B cell (primary cell): ENCODE measurements around the gene ICOSLG. TPM values are rescaled to one million over a fixed set of nuclear protein-coding genes. Genes with fewer than 3 reads are reported as not detected.

Experiments
- ATAC-seq: fragments of 200-7000 bp; cut with Tn5 transposase; one replicate; pipeline ENCODE4 v1.10.0; 2021; ENCODE audit warnings: low read depth, mild to moderate bottlenecking, moderate number of reproducible peaks, moderate library complexity
- CTCF ChIA-PET: fragments of 350-600 bp; sonication (Branson Sonifier 250); formaldehyde crosslinking; loops from one replicate; lab custom pipeline; 2021; ENCODE audit warnings: antibody characterized with exemption, inconsistent platforms; lab: Charles Lee
- POLR2A ChIA-PET: fragments of 350-600 bp; sonication (Branson Sonifier 250); formaldehyde crosslinking; loops from one replicate; lab custom pipeline; 2021; ENCODE audit warnings: antibody characterized with exemption; lab: Charles Lee
- DNase-seq: peaks from one replicate; pipeline ENCODE4 v3.0.0; 2013
- H2AFZ ChIP-seq: 2 replicates; pipeline ENCODE4 v1.6.1; 2012; ENCODE audit warnings: mild to moderate bottlenecking, low read depth, low read length; ENCODE audit not compliant: insufficient read depth, poor library complexity, severe bottlenecking
- H3K27ac ChIP-seq, 2 donors: 1 replicate in 1 of 2; 2 replicates in 1 of 2; pipeline ENCODE4 v1.5.1; 2012 to 2013; ENCODE audit warnings: low read length in 2 of 2, mild to moderate bottlenecking in 2 of 2, moderate library complexity in 1 of 2
- H3K27me3 ChIP-seq, 4 experiments: fragments of 200-600 bp in 1 of 4; sonication (generic) in 1 of 4; replicated peaks in 1 of 4; 1 replicate in 2 of 4; 2 replicates in 2 of 4; pipeline versions ENCODE4 v1.6.1 to v1.7.0; 2013 to 2016; ENCODE audit warnings: low read length in 3 of 4, mild to moderate bottlenecking in 2 of 4, mixed read lengths in 1 of 4, moderate library complexity in 1 of 4; ENCODE audit not compliant: insufficient read depth in 4 of 4, control insufficient read depth in 3 of 4; ENCODE audit errors: control extremely low read depth in 1 of 4
- H3K36me3 ChIP-seq, 2 experiments: replicated peaks in 1 of 2; 1 replicate in 1 of 2; 2 replicates in 1 of 2; pipeline versions ENCODE4 v1.6.1 to v1.7.1; 2013; ENCODE audit warnings: low read length in 1 of 2; ENCODE audit not compliant: insufficient read depth in 2 of 2, control insufficient read depth in 1 of 2; ENCODE audit errors: control extremely low read depth in 1 of 2, extremely low read depth in 1 of 2
- H3K4me1 ChIP-seq, 2 donors: fragments of 200-600 bp in 1 of 2; sonication (generic) in 1 of 2; 1 replicate in 1 of 2; 2 replicates in 1 of 2; pipeline versions ENCODE4 v1.5.1 to v1.6.1; 2013 to 2017; ENCODE audit warnings: low read length in 2 of 2; ENCODE audit not compliant: control insufficient read depth in 2 of 2, insufficient read depth in 2 of 2
- H3K4me2 ChIP-seq: replicated peaks from 2 replicates; pipeline ENCODE3; 2012; ENCODE audit warnings: mild to moderate bottlenecking, low read depth, low read length; ENCODE audit not compliant: poor library complexity, severe bottlenecking
- H3K4me3 ChIP-seq, 5 experiments: fragments of 200-600 bp in 1 of 5; sonication (generic) in 1 of 5; 1 replicate in 3 of 5; 2 replicates in 2 of 5; pipeline versions ENCODE4 v1.5.1 to v1.7.0; 2011 to 2016; ENCODE audit warnings: low read length in 4 of 5, mild to moderate bottlenecking in 4 of 5, low read depth in 2 of 5, control low read depth in 1 of 5, moderate library complexity in 1 of 5; ENCODE audit not compliant: insufficient read depth in 1 of 5; ENCODE audit errors: control extremely low read depth in 1 of 5, extremely low read depth in 1 of 5
- H3K79me2 ChIP-seq: fragments of 200-600 bp; sonication (generic); one replicate; pipeline ENCODE4 v1.6.0; 2016; ENCODE audit warnings: low read length; ENCODE audit not compliant: control insufficient read depth, insufficient read depth
- H3K9ac ChIP-seq: fragments of 200-600 bp; sonication (generic); 2 replicates; pipeline ENCODE4 v1.6.1; 2017; ENCODE audit warnings: mild to moderate bottlenecking, low read length, moderate library complexity
- H3K9me3 ChIP-seq, 3 donors: one replicate each; pipeline versions ENCODE4 v1.6.1 to v1.7.1; 2013; ENCODE audit warnings: low read length in 2 of 3; ENCODE audit not compliant: control insufficient read depth in 2 of 3, insufficient read depth in 1 of 3; ENCODE audit errors: control extremely low read depth in 1 of 3
- H4K20me1 ChIP-seq: 2 replicates; pipeline ENCODE4 v1.6.0; 2012; ENCODE audit warnings: mild to moderate bottlenecking, low read length; ENCODE audit not compliant: insufficient read depth, control insufficient read depth, poor library complexity, severe bottlenecking
- H3K27ac Mint-ChIP-seq: one replicate; pipeline ENCODE4 v1.8.0; 2021; ENCODE audit warnings: mixed read lengths
- H3K27me3 Mint-ChIP-seq: one replicate; pipeline ENCODE4 v1.8.0; 2021; ENCODE audit warnings: mixed read lengths
- H3K4me1 Mint-ChIP-seq: one replicate; pipeline ENCODE4 v1.8.0; 2021; ENCODE audit warnings: mixed read lengths
- H3K4me3 Mint-ChIP-seq: one replicate; pipeline ENCODE4 v1.8.0; 2021; ENCODE audit warnings: mixed read lengths
- H3K9me3 Mint-ChIP-seq: one replicate; pipeline ENCODE4 v1.8.0; 2022; ENCODE audit warnings: mixed read lengths; ENCODE audit not compliant: insufficient read depth
- CTCF ChIP-seq: fragments of 200-600 bp; IDR thresholded peaks from one replicate; pipeline ENCODE4 v1.8.0; 2022; ENCODE audit warnings: antibody characterized with exemption, mild to moderate bottlenecking
- EZH2 ChIP-seq: IDR thresholded peaks from 2 replicates; pipeline ENCODE4 v1.6.1; 2012; ENCODE audit warnings: borderline replicate concordance, low read depth, mild to moderate bottlenecking, moderate library complexity, low read length; ENCODE audit not compliant: insufficient read depth, poor library complexity, severe bottlenecking
- WGBS: methylation state at CpG from one replicate; pipeline ENCODE4 v1.1.5; 2013; ENCODE audit warnings: missing lambda C conversion rate; ENCODE audit not compliant: insufficient coverage; 5-methylcytosine and 5-hydroxymethylcytosine counted together
- intact Hi-C: fragments of 100-400 bp; cut with micrococcal nuclease; formaldehyde crosslinking; loops from one replicate; pipeline ENCODE4 v1.10.0; 2022
- polyA plus RNA-seq: library from polyadenylated mRNA; depleted of rRNA; stranded (reverse); fragments of >200 nt; gene quantifications from 2 replicates; pipeline ENCODE4 v1.2.3, GENCODE V29; 2012
- total RNA-seq, 2 donors: library from RNA; stranded (reverse); fragments of 120-200 nt in 1 of 2; gene quantifications; 1 replicate in 1 of 2; 2 replicates in 1 of 2; pipeline versions ENCODE4 v1.2.3 to v1.2.4, GENCODE V29; 2013 to 2022

ICOSLG gene
- total and polyA plus RNA-seq, 2 donors (not counting 1 experiment from before 2014, with no cell fraction given): 40.2 to 124 TPM

GRCh38 chr21:44288251-44289110 lies 47.7 kb upstream of the ICOSLG start:
- Mint-ChIP-seq H3K9me3 (no peaks in the 10 kb centered on the region), H3K27me3 (no peaks in the 10 kb centered on the region), H3K27ac (no peak overlapping the region), H3K4me3 (no peak overlapping the region), H3K4me1 (peaks cover 20% of the 10 kb centered on the region)
- Histone ChIP-seq H3K4me1 (peaks cover 3 to 7% of the 10 kb centered on the region in 2 donors), H3K27ac (no peak overlapping the region), H3K79me2 (no peaks in the 10 kb centered on the region), H3K36me3 (no peaks in the 10 kb centered on the region), H3K9me3 (no peaks in the 10 kb centered on the region), H4K20me1 (no peaks in the 10 kb centered on the region), H3K4me3 (no peak overlapping the region), H3K4me2 (no peak overlapping the region), H2AFZ (no peak overlapping the region), H3K27me3 (no peaks in the 10 kb centered on the region), H3K9ac (no peak overlapping the region)
- no peak for ATAC-seq
- POLR2A ChIA-PET: no interaction called here
- WGBS: 94% methylated on average over 19 of the region's 23 CpGs
- CTCF ChIA-PET: no interaction called here
- no peak for DNase-seq
- intact Hi-C loops: no loop called here
- TF ChIP-seq CTCF: no peak
- no peak for TF ChIP-seq EZH2
